Karpas-422 (cell line): Measurements from ENCODE around the gene PPHLN1. TPM values are rescaled to one million over a fixed set of nuclear protein-coding genes. Genes with fewer than 3 reads are reported as not detected.

Experiments
- DNase-seq: peaks from one replicate; pipeline ENCODE4 v3.0.0-alpha.2; 2015
- H2AFZ ChIP-seq: fragments of 200-600 bp; sonication (generic); 2 replicates; pipeline ENCODE4 v1.6.1; 2014; ENCODE audit warnings: antibody characterized with exemption, low read length, mixed read lengths
- H3K27ac ChIP-seq: fragments of 200-600 bp; sonication (generic); 2 replicates; pipeline ENCODE4 v1.5.1; 2014; ENCODE audit warnings: mild to moderate bottlenecking, low read length, moderate library complexity
- H3K27me3 ChIP-seq: fragments of 200-600 bp; sonication (generic); 2 replicates; pipeline ENCODE4 v1.6.1; 2014; ENCODE audit warnings: low read length, mixed read lengths
- H3K36me3 ChIP-seq: fragments of 200-600 bp; sonication (generic); 2 replicates; pipeline ENCODE4 v1.6.1; 2014; ENCODE audit warnings: low read length, mixed read lengths; ENCODE audit not compliant: insufficient read depth
- H3K4me1 ChIP-seq: fragments of 200-600 bp; sonication (generic); 2 replicates; pipeline ENCODE4 v1.6.1; 2014; ENCODE audit warnings: mild to moderate bottlenecking, low read length, mixed read lengths
- H3K4me2 ChIP-seq: fragments of 200-600 bp; sonication (generic); 2 replicates; pipeline ENCODE4 v1.6.1; 2014; ENCODE audit warnings: low read length, low read depth, mild to moderate bottlenecking; ENCODE audit not compliant: poor library complexity, severe bottlenecking
- H3K4me3 ChIP-seq: fragments of 200-600 bp; sonication (generic); 2 replicates; pipeline ENCODE4 v1.5.1; 2014; ENCODE audit warnings: mild to moderate bottlenecking, antibody characterized with exemption, low read length, mixed read lengths
- H3K79me2 ChIP-seq: fragments of 200-600 bp; sonication (generic); 2 replicates; pipeline ENCODE4 v1.6.1; 2014; ENCODE audit warnings: mild to moderate bottlenecking, low read length, mixed read lengths
- H3K9ac ChIP-seq: fragments of 200-600 bp; sonication (generic); 2 replicates; pipeline ENCODE4 v1.6.0; 2014; ENCODE audit warnings: low read length
- H3K9me2 ChIP-seq: fragments of 200-600 bp; sonication (generic), shearing (Covaris generic); replicated peaks from 2 replicates; pipeline ENCODE4 v1.6.0; 2014; ENCODE audit warnings: mild to moderate bottlenecking, low read length, moderate library complexity; ENCODE audit not compliant: insufficient read depth
- H3K9me3 ChIP-seq: fragments of 300-700, 200-600 bp; sonication (generic); 2 replicates; pipeline ENCODE4 v1.6.1; 2014; ENCODE audit warnings: low read length, mixed read lengths
- H4K20me1 ChIP-seq: fragments of 200-600 bp; sonication (generic); 2 replicates; pipeline ENCODE4 v1.6.1; 2014; ENCODE audit warnings: mild to moderate bottlenecking, antibody characterized with exemption, low read length, low read depth; ENCODE audit not compliant: insufficient read depth
- small RNA-seq: library from RNA; depleted of rRNA; stranded (forward); fragments of <200 nt; gene quantifications from one replicate; pipeline ENCODE3, GENCODE V24; 2014
- total RNA-seq: library from RNA; depleted of rRNA; stranded (reverse); fragments of >200 nt; shearing (Covaris generic); gene quantifications from 2 replicates; pipeline ENCODE4 v1.2.3, GENCODE V29; 2014; ENCODE audit warnings: low replicate concordance; rRNA removed

Gene PPHLN1
- total RNA-seq, 1 experiment from 2014 or later = 174 TPM

DNA sequence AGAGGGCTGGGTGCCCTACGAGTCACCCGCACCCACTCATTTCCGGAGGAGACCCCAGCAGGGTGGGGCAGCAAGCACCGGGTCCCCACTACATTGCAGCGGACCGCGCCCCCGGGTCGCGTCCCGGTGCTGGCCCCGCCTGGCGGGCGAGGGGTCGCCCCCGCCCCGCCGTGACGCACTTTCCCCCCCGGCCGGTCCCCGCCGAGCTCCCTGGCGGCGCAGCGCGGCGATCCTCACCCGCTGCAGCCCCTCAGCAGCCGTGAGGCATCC, 157.5 kb downstream of the PPHLN1 start:
- H3K9ac ChIP-seq = peak overlapping the region; percentile 69
- H3K9me2 ChIP-seq = no peaks in the 10 kb centered on the region
- H3K4me2 ChIP-seq = peak overlapping the region; percentile 96
- no peak overlapping the region for H3K27ac ChIP-seq
- DNase-seq = no peak
- peak overlapping the region; percentile 89 for H2AFZ ChIP-seq
- H3K4me1 ChIP-seq = peaks cover 26% of the 10 kb centered on the region
- no peaks in the 10 kb centered on the region for H3K27me3 ChIP-seq
- no peaks in the 10 kb centered on the region for H3K79me2 ChIP-seq
- peak overlapping the region; percentile 85 for H3K4me3 ChIP-seq
- no peaks in the 10 kb centered on the region for H3K9me3 ChIP-seq
- no peaks in the 10 kb centered on the region for H3K36me3 ChIP-seq
- no peaks in the 10 kb centered on the region for H4K20me1 ChIP-seq

DNA sequence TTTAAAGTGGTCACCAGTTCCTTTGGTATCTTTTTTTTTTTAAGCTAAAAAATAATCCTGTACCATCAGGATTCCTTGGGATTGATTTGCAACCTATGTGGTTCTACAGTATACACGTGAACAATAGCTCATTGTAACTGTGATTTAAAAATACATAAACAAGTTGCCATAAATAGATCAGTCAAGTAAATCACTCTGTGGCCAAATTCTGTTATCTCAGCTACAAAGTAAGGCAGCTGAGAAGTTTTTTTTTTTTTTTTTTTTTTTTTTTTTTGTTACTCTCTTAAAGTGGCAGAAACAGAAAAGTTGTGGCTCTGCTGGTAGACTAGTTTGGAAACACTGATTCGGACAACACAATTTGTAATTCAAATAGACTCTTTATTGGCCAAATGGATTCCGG, 159.0 kb downstream of the PPHLN1 start:
- no peaks in the 10 kb centered on the region for H4K20me1 ChIP-seq
- no peak overlapping the region for H2AFZ ChIP-seq
- H3K4me3 ChIP-seq = no peak overlapping the region

DNA sequence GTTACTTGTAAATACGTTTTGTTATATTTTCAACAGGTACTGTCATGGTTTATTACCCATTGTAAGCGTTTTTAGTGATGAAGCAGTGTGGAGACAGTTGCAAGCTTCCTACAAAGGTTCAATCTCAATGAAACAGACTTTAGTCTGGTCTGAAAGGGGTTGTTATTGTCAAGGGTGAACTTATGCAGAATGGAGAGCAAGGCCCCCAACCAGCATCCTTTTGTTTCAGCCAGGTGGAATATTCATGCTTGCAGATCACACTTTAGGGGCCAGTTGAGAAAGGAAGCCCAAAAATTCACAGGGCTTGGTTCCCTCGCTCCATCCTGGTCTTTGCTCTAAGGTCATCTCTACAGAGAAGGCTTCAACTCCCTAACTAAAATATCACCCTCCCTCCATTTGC, 159.9 kb downstream of the PPHLN1 start:
- Histone ChIP-seq H3K9me2 (no peaks in the 10 kb centered on the region), H3K27me3 (no peaks in the 10 kb centered on the region), H3K4me2 (no peak overlapping the region), H4K20me1 (no peaks in the 10 kb centered on the region), H3K79me2 (no peaks in the 10 kb centered on the region), H2AFZ (no peak overlapping the region), H3K4me3 (no peak overlapping the region), H3K9me3 (no peaks in the 10 kb centered on the region), H3K27ac (no peak overlapping the region), H3K36me3 (no peaks in the 10 kb centered on the region), H3K9ac (no peak overlapping the region), H3K4me1 (peaks cover 26% of the 10 kb centered on the region)
- no peak for DNase-seq

More for the DNA sequence above, 159.0 kb downstream of the PPHLN1 start:
- H3K9ac ChIP-seq = no peak overlapping the region
- no peaks in the 10 kb centered on the region for H3K79me2 ChIP-seq
- H3K27ac ChIP-seq = no peak overlapping the region
- no peak for DNase-seq
- H3K4me1 ChIP-seq = peaks cover 26% of the 10 kb centered on the region
- H3K36me3 ChIP-seq = no peaks in the 10 kb centered on the region
- H3K27me3 ChIP-seq = no peaks in the 10 kb centered on the region
- H3K4me2 ChIP-seq = no peak overlapping the region
- H3K9me2 ChIP-seq = no peaks in the 10 kb centered on the region
- no peaks in the 10 kb centered on the region for H3K9me3 ChIP-seq

DNA sequence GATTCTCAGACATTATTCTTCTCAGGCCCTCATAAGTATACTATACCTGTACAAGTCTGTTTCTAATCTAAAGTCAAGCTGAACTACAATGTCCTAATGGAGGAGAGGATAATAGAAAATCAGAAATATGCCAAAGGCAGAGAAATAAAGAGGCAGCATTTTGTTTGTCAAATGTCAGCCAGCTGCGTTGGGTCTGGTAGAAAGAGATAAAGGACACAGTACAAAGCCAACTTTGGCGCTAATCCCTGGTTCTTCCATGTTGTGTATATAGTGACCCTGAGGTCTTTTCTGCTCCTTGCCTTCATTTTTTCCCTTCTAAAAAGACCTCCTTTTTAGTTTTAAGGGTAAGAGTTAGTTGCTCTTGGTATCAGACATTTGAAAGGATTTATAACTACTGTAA, 160.4 kb downstream of the PPHLN1 start:
- no peak overlapping the region for H3K4me3 ChIP-seq
- no peaks in the 10 kb centered on the region for H3K9me2 ChIP-seq
- H3K27ac ChIP-seq = no peak overlapping the region
- no peak overlapping the region for H2AFZ ChIP-seq
- H3K9me3 ChIP-seq = no peaks in the 10 kb centered on the region
- no peak overlapping the region for H3K9ac ChIP-seq
- peaks cover 26% of the 10 kb centered on the region for H3K4me1 ChIP-seq
- DNase-seq = no peak
- H3K27me3 ChIP-seq = no peaks in the 10 kb centered on the region
- no peak overlapping the region for H3K4me2 ChIP-seq
- no peaks in the 10 kb centered on the region for H4K20me1 ChIP-seq
- H3K36me3 ChIP-seq = no peaks in the 10 kb centered on the region
- no peaks in the 10 kb centered on the region for H3K79me2 ChIP-seq

DNA sequence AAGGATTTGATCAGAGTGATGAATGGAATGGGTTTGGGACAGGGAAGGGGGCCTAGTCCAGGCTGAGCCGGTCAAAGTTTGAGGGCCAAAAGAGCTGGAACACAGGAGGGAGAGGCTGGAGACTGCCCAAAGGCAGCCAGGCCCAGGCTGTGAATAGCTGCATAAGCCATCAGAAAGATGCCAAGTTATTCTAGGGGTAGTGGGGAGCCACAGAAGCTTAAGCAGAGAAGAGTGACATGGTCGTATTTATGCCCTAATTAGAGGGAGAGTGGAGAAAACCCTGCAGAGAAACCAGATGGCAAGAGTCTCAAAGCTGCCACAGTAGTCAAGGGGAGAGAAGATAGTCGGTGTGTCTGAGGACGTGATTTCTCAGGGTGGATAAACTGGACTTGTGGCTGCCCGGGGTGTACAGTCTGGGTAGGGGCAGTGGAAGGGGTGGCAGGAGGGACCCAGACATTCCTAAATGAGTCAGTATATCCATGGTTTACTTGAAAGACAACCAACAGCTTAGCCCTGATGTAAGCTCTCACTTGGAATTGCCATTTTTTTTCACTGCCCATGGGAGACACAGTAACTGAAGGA, 164.4 kb downstream of the PPHLN1 start:
- no peaks in the 10 kb centered on the region for H3K79me2 ChIP-seq
- H3K27me3 ChIP-seq = no peaks in the 10 kb centered on the region

More for the DNA sequence above, 164.4 kb downstream of the PPHLN1 start:
- Histone ChIP-seq H3K4me2 (no peak overlapping the region), H3K9me3 (no peaks in the 10 kb centered on the region), H2AFZ (no peak overlapping the region), H4K20me1 (no peaks in the 10 kb centered on the region), H3K36me3 (no peaks in the 10 kb centered on the region), H3K4me1 (peaks cover 4% of the 10 kb centered on the region; the same call in 1 of the 2 replicates), H3K9ac (no peak overlapping the region), H3K4me3 (no peak overlapping the region), H3K9me2 (no peaks in the 10 kb centered on the region), H3K27ac (no peak overlapping the region)
- no peak for DNase-seq

Small RNA genes lying within 50 kb of the gene (small RNA-seq; reads per million reads assigned to genes)
- gene MIR7851 (not detected), gene RF00019 (not detected), gene RF00090 (not detected), gene RNU6-249P (not detected)

Other genes with a start within 250 kb of the PPHLN1 start
- 17.1 and 25.9 TPM in 2 replicates for gene GXYLT1, start 181.3 kb upstream of the PPHLN1 start, total RNA-seq
- gene YAF2, start 87.9 kb upstream of the PPHLN1 start, total RNA-seq = 36.3 and 81.7 TPM in 2 replicates
- gene ZCRB1, start 73 bp upstream of the PPHLN1 start, total RNA-seq = 48.2 and 58.4 TPM in 2 replicates